ENCODE data around the gene SEM1. TPM values are rescaled to one million over a fixed set of nuclear protein-coding genes. Genes with fewer than 3 reads are reported as not detected.

SEM1 gene
- total RNA-seq, 1 experiment from 2014 or later = 79.9 TPM

- no peaks in the 10 kb centered on the region for H3K23me2 ChIP-seq (ENCODE audit: insufficient read length, low read depth, low read length, poor library complexity, severe bottlenecking)
- H4K5ac ChIP-seq (ENCODE audit: insufficient read length, low read depth, low read length) = no peak overlapping the region
- H2BK12ac ChIP-seq (ENCODE audit: insufficient read length, low read depth, low read length) = no peak overlapping the region
- no peak overlapping the region for H3T11ph ChIP-seq (ENCODE audit: low read length)
- H3K4ac ChIP-seq (ENCODE audit: low read depth, low read length) = no peak overlapping the region
- no peaks in the 10 kb centered on the region for H3K4me1 ChIP-seq (ENCODE audit: insufficient read depth, low read length)
- Mint-ChIP-seq H3K27me3 (ENCODE audit: low read depth) (no peaks in the 10 kb centered on the region), H3K27ac (no peak overlapping the region), H3K4me1 (no peaks in the 10 kb centered on the region), H3K9me3 (no peaks in the 10 kb centered on the region; a peak in 2 of 5 replicates), H3K4me3 (no peak overlapping the region), H3K36me3 (ENCODE audit: insufficient read depth in 1 of 3, low read depth in 3 of 3) (peaks cover 0 to 2% (median 0%) of the 10 kb centered on the region in 3 experiments; a peak in 1 of 7 replicates)
- no peak overlapping the region for H2BK15ac ChIP-seq (ENCODE audit: low read depth, low read length)
- no peak overlapping the region for H3K18ac ChIP-seq (ENCODE audit: insufficient read length, low read depth, low read length)
- no CpG with 5 or more reads among the region's 2 CpGs for WGBS (ENCODE audit: extremely low coverage, insufficient read length, low lambda C conversion rate)
- H3K23ac ChIP-seq (ENCODE audit: insufficient read length, low read depth, low read length) = no peak overlapping the region
- DNase-seq = no peak
- H3K9ac ChIP-seq (ENCODE audit: extremely low read depth, insufficient read length, low read length) = no peak overlapping the region
- no peaks in the 10 kb centered on the region for H3K9me3 ChIP-seq (ENCODE audit: control insufficient read depth, low read depth, low read length)
- no peaks in the 10 kb centered on the region for H3K79me1 ChIP-seq (ENCODE audit: insufficient read depth, low read depth, low read length, poor library complexity, severe bottlenecking)
- H3K79me2 ChIP-seq (ENCODE audit: insufficient read depth, low read length) = no peaks in the 10 kb centered on the region
- H3K56ac ChIP-seq (ENCODE audit: insufficient read length, low read depth, low read length) = no peak overlapping the region
- H4K20me1 ChIP-seq (ENCODE audit: control insufficient read depth, insufficient read depth, insufficient read length) = no peaks in the 10 kb centered on the region
- no peak overlapping the region for H2BK120ac ChIP-seq (ENCODE audit: low read depth, low read length, poor library complexity, severe bottlenecking)
- H4K8ac ChIP-seq (replicated peaks; ENCODE audit: insufficient read length, low read depth, low read length) = no peak overlapping the region
- H2BK20ac ChIP-seq (ENCODE audit: low read depth, low read length, poor library complexity, severe bottlenecking) = no peak overlapping the region
- TF ChIP-seq, protein P1, sequence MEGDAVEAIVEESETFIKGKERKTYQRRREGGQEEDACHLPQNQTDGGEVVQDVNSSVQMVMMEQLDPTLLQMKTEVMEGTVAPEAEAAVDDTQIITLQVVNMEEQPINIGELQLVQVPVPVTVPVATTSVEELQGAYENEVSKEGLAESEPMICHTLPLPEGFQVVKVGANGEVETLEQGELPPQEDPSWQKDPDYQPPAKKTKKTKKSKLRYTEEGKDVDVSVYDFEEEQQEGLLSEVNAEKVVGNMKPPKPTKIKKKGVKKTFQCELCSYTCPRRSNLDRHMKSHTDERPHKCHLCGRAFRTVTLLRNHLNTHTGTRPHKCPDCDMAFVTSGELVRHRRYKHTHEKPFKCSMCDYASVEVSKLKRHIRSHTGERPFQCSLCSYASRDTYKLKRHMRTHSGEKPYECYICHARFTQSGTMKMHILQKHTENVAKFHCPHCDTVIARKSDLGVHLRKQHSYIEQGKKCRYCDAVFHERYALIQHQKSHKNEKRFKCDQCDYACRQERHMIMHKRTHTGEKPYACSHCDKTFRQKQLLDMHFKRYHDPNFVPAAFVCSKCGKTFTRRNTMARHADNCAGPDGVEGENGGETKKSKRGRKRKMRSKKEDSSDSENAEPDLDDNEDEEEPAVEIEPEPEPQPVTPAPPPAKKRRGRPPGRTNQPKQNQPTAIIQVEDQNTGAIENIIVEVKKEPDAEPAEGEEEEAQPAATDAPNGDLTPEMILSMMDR (conservative IDR thresholded peaks at IDR 0.05) = no peak
- H2AFZ ChIP-seq (ENCODE audit: low read length) = no peak overlapping the region
- H3K27ac ChIP-seq (ENCODE audit: insufficient read length, low read depth, low read length) = no peak overlapping the region
- H3K4me2 ChIP-seq (ENCODE audit: insufficient read depth, insufficient read length, low read length) = no peak overlapping the region
- H2AK5ac ChIP-seq (ENCODE audit: insufficient read length, low read length) = no peak overlapping the region
- H3K27me3 ChIP-seq (ENCODE audit: insufficient read depth, low read length) = no peaks in the 10 kb centered on the region
- no peak overlapping the region for H3K14ac ChIP-seq (ENCODE audit: insufficient read depth, low read length)
- H4K91ac ChIP-seq (ENCODE audit: insufficient read length, low read depth, low read length) = no peak overlapping the region
- H2BK5ac ChIP-seq (ENCODE audit: insufficient read length, low read length) = no peak overlapping the region
These were observed 69.6 kb downstream of the SEM1 start for GRCh38 chr7:96640054-96640453.

All from H9 (cell line).